SK-N-SH treated with all-trans-retinoic acid at 6 μM for 48 hours (cell line): ENCODE results near the gene UBE2R2.

ENCODE experiments used
- CSDC2 ChIP-seq: fragments of 250-450 bp; sonication (Bioruptor Pico); IDR thresholded peaks from 2 replicates; pipeline ENCODE4 v1.5.0; 2020; ENCODE audit warnings: mild to moderate bottlenecking, moderate library complexity
- ESRRG ChIP-seq: fragments of 250-450 bp; sonication (Bioruptor Pico); IDR thresholded peaks from 2 replicates; pipeline ENCODE4 v1.6.1; 2021; ENCODE audit warnings: mild to moderate bottlenecking
- ZNF565 ChIP-seq: fragments of 450-650 bp; formaldehyde crosslinking; conservative IDR thresholded peaks from 2 replicates; pipeline ENCODE4 v1.5.0; 2020; ENCODE audit warnings: low read depth, mild to moderate bottlenecking, moderate library complexity
- TF ChIP-seq, protein P1 (sequence below): fragments of 250-450 bp; sonication (Bioruptor Pico); IDR thresholded peaks from 2 replicates; pipeline ENCODE4 v1.8.0; 2021; ENCODE audit warnings: low read depth, mild to moderate bottlenecking, moderate library complexity, borderline replicate concordance

DNA sequence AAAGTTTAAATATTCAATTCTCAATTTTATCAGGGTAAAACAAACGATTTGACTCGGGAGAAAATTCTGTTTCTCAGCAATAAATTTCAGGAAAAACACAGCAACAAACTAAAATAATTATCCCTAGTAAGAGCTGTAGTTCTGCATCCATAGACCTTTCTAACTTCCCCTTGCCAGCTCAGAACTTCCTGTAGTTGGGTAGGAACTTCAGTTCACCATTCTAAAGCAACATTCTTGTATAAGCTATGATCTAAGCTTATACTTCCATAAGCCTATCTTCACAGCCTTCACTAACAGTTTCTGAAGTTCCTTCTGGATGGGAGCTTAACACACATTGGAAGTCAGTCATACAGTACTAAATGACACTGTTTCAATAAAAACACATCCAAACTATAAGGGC is 135.1 kb downstream of the UBE2R2 start:
- TF ChIP-seq ESRRG (CRISPR knock-in tag): no peak
- no peak for TF ChIP-seq CSDC2 (CRISPR knock-in tag)
- TF ChIP-seq, protein P1, sequence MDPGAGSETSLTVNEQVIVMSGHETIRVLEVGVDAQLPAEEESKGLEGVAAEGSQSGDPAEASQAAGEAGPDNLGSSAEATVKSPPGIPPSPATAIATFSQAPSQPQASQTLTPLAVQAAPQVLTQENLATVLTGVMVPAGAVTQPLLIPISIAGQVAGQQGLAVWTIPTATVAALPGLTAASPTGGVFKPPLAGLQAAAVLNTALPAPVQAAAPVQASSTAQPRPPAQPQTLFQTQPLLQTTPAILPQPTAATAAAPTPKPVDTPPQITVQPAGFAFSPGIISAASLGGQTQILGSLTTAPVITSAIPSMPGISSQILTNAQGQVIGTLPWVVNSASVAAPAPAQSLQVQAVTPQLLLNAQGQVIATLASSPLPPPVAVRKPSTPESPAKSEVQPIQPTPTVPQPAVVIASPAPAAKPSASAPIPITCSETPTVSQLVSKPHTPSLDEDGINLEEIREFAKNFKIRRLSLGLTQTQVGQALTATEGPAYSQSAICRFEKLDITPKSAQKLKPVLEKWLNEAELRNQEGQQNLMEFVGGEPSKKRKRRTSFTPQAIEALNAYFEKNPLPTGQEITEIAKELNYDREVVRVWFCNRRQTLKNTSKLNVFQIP (CRISPR knock-in tag): no peak
- no peak for TF ChIP-seq ZNF565 (CRISPR knock-in tag)
